Caco-2 (cell line): ENCODE results near the gene SORCS2. TPM values are rescaled to one million over a fixed set of nuclear protein-coding genes. Genes with fewer than 3 reads are reported as not detected.

ENCODE experiments used
- BruUV-seq: library from RNA; stranded (reverse); fragments of 400-500 nt; replicated peaks from 2 replicates; lab custom pipeline; 2021; lab: Mats Ljungman, UMichigan
- CTCF ChIA-PET: fragments of 300-600 bp; sonication (Branson Sonifier 250); formaldehyde crosslinking; loops from one replicate; lab custom pipeline; 2022; ENCODE audit warnings: antibody characterized with exemption; lab: Charles Lee
- POLR2A ChIA-PET: fragments of 300-600 bp; sonication (Branson Sonifier 250); formaldehyde crosslinking; loops from one replicate; lab custom pipeline; 2022; ENCODE audit warnings: antibody characterized with exemption; lab: Charles Lee
- DNase-seq, 2 experiments: peaks; one replicate each; pipeline versions ENCODE4 v3.0.0 to v3.0.0-alpha.2; 2020 to 2022
- H3K27me3 ChIP-seq: replicated peaks from 2 replicates; pipeline ENCODE4 v1.6.0; 2011; ENCODE audit warnings: low read length; ENCODE audit not compliant: control insufficient read depth, insufficient read depth
- H3K36me3 ChIP-seq: 2 replicates; pipeline ENCODE4 v1.5.1; 2011; ENCODE audit warnings: low read length; ENCODE audit not compliant: control insufficient read depth, insufficient read depth
- H3K4me1 ChIP-seq: fragments of 250-450 bp; sonication (Bioruptor Pico); 2 replicates; pipeline ENCODE4 v1.5.1; 2020; ENCODE audit warnings: mild to moderate bottlenecking
- H3K4me3 ChIP-seq: 2 replicates; pipeline ENCODE4 v1.5.1; 2011; ENCODE audit warnings: low read depth, mild to moderate bottlenecking, control low read depth, low read length
- H3K9me3 ChIP-seq: fragments of 250-450 bp; sonication (Bioruptor Pico); 2 replicates; pipeline ENCODE4 v1.5.1; 2020; ENCODE audit warnings: mild to moderate bottlenecking, moderate library complexity
- H3K27ac Mint-ChIP-seq: one replicate; pipeline ENCODE4 v1.8.0; 2022; ENCODE audit warnings: mixed read lengths; ENCODE audit not compliant: unreplicated experiment
- H3K27me3 Mint-ChIP-seq: one replicate; pipeline ENCODE4 v1.8.0; 2022; ENCODE audit warnings: mixed read lengths; ENCODE audit not compliant: insufficient read depth, unreplicated experiment
- H3K36me3 Mint-ChIP-seq: one replicate; pipeline ENCODE4 v1.8.0; 2022; ENCODE audit warnings: mild to moderate bottlenecking, mixed read lengths; ENCODE audit not compliant: insufficient read depth, unreplicated experiment
- H3K4me1 Mint-ChIP-seq: one replicate; pipeline ENCODE4 v1.8.0; 2022; ENCODE audit warnings: low read depth, mixed read lengths; ENCODE audit not compliant: unreplicated experiment
- H3K4me3 Mint-ChIP-seq: one replicate; pipeline ENCODE4 v1.8.0; 2022; ENCODE audit warnings: mild to moderate bottlenecking, moderate library complexity, mixed read lengths; ENCODE audit not compliant: unreplicated experiment
- H3K9me3 Mint-ChIP-seq: one replicate; pipeline ENCODE4 v1.8.0; 2022; ENCODE audit warnings: mixed read lengths; ENCODE audit not compliant: unreplicated experiment
- intact Hi-C: fragments of 100-400 bp; cut with micrococcal nuclease; formaldehyde crosslinking; loops from one replicate; pipeline ENCODE4 v1.10.0; 2022; ENCODE audit not compliant: unreplicated experiment
- total RNA-seq: library from RNA; stranded (reverse); gene quantifications from 2 replicates; pipeline ENCODE4 v1.2.3, GENCODE V29; 2022
- TF ChIP-seq, protein P1 (sequence below), 2 experiments: fragments of 200-600 bp in 1 of 2; IDR thresholded peaks; 1 replicate in 1 of 2; 2 replicates in 1 of 2; pipeline versions ENCODE4 v1.5.1 to v1.8.0; 2011 to 2022; ENCODE audit warnings: antibody characterized with exemption in 1 of 2, control low read depth in 1 of 2, inconsistent platforms in 1 of 2, low read depth in 1 of 2, low read length in 1 of 2, mild to moderate bottlenecking in 1 of 2, moderate library complexity in 1 of 2; ENCODE audit not compliant: insufficient read depth in 1 of 2, severe bottlenecking in 1 of 2, unreplicated experiment in 1 of 2

SORCS2 gene
- total RNA-seq, 1 experiment from 2014 or later, result 1.6 TPM

DNA sequence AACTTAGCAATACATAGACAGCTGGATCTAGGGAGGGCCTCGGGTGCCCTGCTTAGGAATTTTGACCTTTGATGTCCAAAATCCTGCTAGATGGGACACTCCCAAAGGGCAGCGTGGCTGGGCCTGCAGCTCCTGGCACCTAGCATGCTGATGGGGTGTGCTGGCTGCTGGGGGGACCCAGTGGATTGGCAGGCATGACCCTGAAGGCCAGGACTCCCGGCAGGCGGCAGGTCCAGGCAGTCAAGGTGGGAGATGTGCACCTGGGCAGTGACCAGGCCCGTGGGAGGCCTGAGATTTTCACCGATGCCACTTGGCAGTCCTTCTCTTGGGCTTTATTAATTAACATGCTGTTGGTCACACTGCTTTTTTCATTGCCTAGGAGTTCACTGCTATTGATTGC is 158.1 kb downstream of the SORCS2 start:
- TF ChIP-seq, protein P1, sequence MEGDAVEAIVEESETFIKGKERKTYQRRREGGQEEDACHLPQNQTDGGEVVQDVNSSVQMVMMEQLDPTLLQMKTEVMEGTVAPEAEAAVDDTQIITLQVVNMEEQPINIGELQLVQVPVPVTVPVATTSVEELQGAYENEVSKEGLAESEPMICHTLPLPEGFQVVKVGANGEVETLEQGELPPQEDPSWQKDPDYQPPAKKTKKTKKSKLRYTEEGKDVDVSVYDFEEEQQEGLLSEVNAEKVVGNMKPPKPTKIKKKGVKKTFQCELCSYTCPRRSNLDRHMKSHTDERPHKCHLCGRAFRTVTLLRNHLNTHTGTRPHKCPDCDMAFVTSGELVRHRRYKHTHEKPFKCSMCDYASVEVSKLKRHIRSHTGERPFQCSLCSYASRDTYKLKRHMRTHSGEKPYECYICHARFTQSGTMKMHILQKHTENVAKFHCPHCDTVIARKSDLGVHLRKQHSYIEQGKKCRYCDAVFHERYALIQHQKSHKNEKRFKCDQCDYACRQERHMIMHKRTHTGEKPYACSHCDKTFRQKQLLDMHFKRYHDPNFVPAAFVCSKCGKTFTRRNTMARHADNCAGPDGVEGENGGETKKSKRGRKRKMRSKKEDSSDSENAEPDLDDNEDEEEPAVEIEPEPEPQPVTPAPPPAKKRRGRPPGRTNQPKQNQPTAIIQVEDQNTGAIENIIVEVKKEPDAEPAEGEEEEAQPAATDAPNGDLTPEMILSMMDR (IDR thresholded peaks at IDR 0.05; ENCODE audit: insufficient read depth in 1 of 2, low read depth in 1 of 2, low read length in 1 of 2, severe bottlenecking in 1 of 2, unreplicated experiment in 1 of 2), result no peak
- Mint-ChIP-seq H3K4me3 (no peak overlapping the region), H3K9me3 (peaks cover 14% of the 10 kb centered on the region), H3K4me1 (no peaks in the 10 kb centered on the region), H3K27me3 (no peaks in the 10 kb centered on the region), H3K36me3 (no peaks in the 10 kb centered on the region), H3K27ac (no peak overlapping the region)
- H3K4me3 ChIP-seq, result no peak overlapping the region
- H3K36me3 ChIP-seq, result no peaks in the 10 kb centered on the region
- BruUV-seq, result no TSS peak
- CTCF ChIA-PET, result no interaction called here
- intact Hi-C loops, result no loop called here
- POLR2A ChIA-PET, result no interaction called here
- H3K9me3 ChIP-seq, result no peaks in the 10 kb centered on the region; the same call in 1 of the 2 replicates
- no peaks in the 10 kb centered on the region for H3K27me3 ChIP-seq
- no peaks in the 10 kb centered on the region for H3K4me1 ChIP-seq
- DNase-seq, result no peak

DNA sequence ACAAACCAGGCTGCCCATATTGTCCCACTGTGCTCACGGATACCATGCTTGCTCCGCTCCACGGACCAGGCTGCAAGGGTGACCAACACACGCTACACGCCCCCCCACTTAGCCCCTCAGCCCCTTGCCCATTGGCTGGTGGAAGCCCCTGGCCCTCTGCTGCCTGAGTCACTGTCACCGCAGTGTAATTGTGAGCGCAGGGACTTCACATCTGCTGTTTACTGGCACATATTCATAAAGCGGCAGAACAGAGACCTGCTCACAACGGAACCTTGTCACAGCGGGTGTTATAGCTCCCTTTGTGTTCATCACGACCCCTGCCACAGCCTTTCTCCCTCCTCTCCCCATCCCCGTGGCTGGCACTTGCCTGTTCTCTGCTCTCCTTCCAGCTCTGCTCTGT is 158.7 kb downstream of the SORCS2 start:
- no peaks in the 10 kb centered on the region for H3K4me1 Mint-ChIP-seq
- no peak for DNase-seq
- no peak overlapping the region for H3K27ac Mint-ChIP-seq
- ChIA-PET POLR2A (no interaction called here), CTCF (no interaction called here)
- Histone ChIP-seq H3K4me1 (no peaks in the 10 kb centered on the region), H3K36me3 (no peaks in the 10 kb centered on the region), H3K4me3 (no peak overlapping the region), H3K27me3 (no peaks in the 10 kb centered on the region), H3K9me3 (no peaks in the 10 kb centered on the region; the same call in 1 of the 2 replicates)
- no peaks in the 10 kb centered on the region for H3K36me3 Mint-ChIP-seq
- H3K9me3 Mint-ChIP-seq, result peaks cover 8% of the 10 kb centered on the region
- intact Hi-C loops, result no loop called here
- no peaks in the 10 kb centered on the region for H3K27me3 Mint-ChIP-seq
- no peak overlapping the region for H3K4me3 Mint-ChIP-seq
- TF ChIP-seq, protein P1 (IDR thresholded peaks at IDR 0.05; ENCODE audit: insufficient read depth in 1 of 2, low read depth in 1 of 2, low read length in 1 of 2, severe bottlenecking in 1 of 2, unreplicated experiment in 1 of 2), result no peak
- BruUV-seq, result no TSS peak

DNA sequence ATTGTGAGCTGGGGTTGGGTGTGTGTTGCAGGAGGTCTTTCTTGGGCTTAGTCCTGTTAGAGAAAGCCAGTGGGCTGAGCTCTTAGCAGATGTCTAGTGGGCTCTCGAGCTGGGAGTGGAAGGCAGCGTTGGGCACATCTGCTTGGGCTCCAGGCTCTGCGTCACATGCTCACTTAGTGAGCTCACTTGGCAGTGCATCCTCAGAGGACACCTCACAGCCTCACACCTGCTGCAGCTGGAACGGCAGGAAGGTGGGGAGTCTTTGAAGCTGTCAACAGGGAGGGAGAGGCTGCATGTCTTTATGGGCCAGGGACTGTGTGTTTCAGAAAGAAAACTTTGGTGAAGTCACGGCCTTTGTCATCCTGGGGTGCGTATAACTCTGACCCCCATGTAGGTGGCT is 160.1 kb downstream of the SORCS2 start:
- intact Hi-C loops, result no loop called here

More for the DNA sequence above, 160.1 kb downstream of the SORCS2 start:
- Mint-ChIP-seq H3K9me3 (no peaks in the 10 kb centered on the region), H3K4me3 (no peak overlapping the region), H3K27ac (no peak overlapping the region), H3K36me3 (no peaks in the 10 kb centered on the region), H3K27me3 (no peaks in the 10 kb centered on the region), H3K4me1 (no peaks in the 10 kb centered on the region)
- no TSS peak for BruUV-seq
- Histone ChIP-seq H3K4me3 (no peak overlapping the region), H3K9me3 (no peaks in the 10 kb centered on the region), H3K36me3 (no peaks in the 10 kb centered on the region), H3K4me1 (no peaks in the 10 kb centered on the region), H3K27me3 (no peaks in the 10 kb centered on the region)
- CTCF ChIA-PET, result no interaction called here
- TF ChIP-seq, protein P1 (IDR thresholded peaks at IDR 0.05; ENCODE audit: insufficient read depth in 1 of 2, low read depth in 1 of 2, low read length in 1 of 2, severe bottlenecking in 1 of 2, unreplicated experiment in 1 of 2), result no peak
- DNase-seq, result no peak
- POLR2A ChIA-PET, result no interaction called here
